ENCODE data around the gene ZC3H10.

DNA sequence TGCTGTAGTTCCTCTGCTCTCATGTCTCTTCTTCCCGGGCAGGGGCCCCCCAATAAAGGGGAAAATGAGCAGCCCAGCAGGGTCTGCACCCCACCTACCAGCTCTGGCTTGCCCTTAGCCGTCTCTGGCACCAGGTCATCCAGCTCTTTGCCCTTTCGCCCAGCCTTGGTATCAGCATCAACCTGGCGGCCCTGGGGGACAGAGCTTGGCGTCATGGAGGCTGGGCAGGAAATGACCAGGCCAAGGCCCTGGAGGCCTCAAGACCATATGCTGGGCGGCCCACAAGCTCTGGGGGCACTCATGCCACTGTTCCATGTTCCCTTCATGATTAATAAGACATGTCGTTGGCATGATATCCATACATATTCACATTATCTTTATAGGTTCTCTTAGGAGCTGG lies 54.8 kb downstream of the ZC3H10 start:
- TF ChIP-seq CTCF (IDR thresholded peaks at IDR 0.05; ENCODE audit: low read depth, low read length) (no peak), POLR2A (IDR thresholded peaks at IDR 0.05; ENCODE audit: extremely low read depth, insufficient read length) (no peak)

All from NB4 (cell line).